ENCODE results near the gene LYZ.

The LYZ gene

GRCh38 chr12:69401940-69402339 lies 53.8 kb downstream of the LYZ start:
- DNase-seq (ENCODE audit: extremely low read depth, low read depth), result no peak
- no peak for TF ChIP-seq CTCF (IDR thresholded peaks at IDR 0.05; ENCODE audit: low read depth, low read length)
